HUDEP-2 (cell line): Measurements from ENCODE around the gene C20orf144.

Source experiments
- DNase-seq, 76 experiments: peaks; one replicate each; lab custom pipeline; 2025; ENCODE audit not compliant: unreplicated experiment in 76 of 76; lab: John Stamatoyannopoulos, UW

C20orf144 gene

DNA sequence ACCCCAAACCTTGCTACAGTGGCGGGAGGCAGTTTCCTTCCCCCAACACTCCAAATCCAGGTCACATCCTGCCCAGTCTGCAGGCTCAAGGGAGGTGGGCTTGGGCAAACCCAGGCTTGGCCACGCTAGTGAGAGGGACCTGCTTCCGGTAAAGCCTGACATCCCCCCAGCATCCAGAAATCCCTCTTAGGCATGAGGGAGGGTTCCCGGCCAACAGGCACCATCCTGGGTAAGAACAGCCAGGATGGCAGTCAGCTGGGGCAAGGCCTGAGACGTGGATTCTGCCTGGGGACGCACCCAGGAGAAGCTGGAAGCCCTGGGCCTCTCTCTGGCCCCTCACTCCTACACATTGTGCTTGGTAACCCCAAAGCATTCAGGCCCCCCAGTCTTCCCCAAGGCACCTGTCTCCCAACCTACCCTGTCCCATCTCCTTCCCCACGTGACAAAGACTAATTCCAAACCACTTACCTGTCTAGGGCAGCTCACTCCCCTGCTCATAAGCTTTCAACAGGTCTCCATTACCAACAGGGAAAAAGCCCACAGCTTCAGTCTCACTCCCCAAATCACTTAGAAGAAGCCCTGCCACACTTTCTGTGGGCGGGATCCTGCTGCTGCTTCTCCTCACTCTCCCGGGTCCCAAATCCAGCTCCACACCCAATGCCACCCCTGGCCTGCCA is 2.1 kb downstream of the C20orf144 start:
- DNase-seq: no peak

DNA sequence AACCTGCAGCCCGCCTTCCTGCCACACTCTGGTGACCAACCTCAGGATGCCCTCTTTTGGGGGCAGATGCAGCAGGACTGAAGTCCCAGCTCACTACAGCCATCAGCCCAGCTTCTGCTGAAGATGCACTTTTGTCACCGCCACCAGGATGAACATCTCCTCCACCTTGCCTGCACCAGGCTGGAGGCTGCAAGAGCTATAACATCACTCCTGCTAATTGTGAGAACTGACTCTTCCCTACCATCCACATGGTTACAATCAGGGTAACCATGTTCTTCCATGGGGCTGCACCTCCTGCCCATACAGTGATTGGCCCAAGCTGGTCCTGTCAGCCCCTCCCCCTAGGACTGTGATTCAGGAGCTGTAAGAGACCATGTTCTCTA is 2.6 kb downstream of the C20orf144 start:
- DNase-seq: no peak

DNA sequence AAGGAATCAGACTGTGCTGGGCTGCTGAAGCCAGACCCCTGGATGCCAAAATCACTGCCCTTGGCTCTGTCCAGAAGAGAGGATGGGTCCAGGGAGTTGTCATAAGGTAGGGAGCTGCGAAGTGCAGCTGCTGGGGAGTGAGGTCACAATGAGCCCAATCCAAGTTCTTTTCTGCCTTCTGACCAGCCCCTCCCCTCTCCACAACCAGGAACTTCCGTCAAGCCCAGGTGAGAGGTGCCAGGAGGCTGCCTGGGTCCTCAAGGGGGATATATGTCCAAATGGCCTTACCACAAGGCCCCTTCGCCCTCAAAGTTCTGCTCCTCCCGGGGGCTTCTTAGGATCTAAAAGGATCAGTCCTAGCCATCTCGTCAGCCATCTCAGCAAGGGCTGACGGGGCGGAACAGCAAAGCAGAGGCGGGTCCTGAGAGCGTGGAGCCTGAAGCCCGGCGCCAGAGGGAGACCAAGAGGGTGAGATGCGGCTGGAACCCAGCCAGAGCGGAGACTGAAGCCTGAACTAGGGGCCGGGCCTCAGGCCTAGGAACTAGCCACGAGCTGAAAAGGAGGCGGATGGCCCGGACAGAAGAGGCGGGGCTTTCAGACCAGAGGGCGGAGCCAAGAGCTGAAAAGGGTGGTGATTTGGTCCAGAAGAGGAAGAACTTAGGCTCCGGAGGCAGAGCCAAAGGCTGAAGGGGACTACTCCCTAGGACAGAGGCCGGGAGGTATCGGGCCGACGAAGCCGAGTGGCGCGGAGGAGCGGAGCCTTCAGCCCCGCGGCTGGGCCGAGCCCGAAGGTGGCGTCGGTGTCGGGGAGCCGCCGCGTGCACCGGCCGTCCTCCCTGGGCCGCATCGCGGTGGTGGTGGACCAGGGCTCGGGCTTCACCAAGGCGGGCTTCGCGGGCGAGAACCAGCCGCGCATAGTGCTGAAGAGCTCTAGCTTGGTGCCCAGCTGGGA is 4.4 kb downstream of the C20orf144 start, which contains the start of gene ACTL10:
TSS of gene ACTL10 (plus strand) at position 651 of the 952 bp plus-strand sequence. CDS start 555 bp downstream, outside the sequence.
- DNase-seq: peak; percentile 39 to 100 (median 97)

DNA sequence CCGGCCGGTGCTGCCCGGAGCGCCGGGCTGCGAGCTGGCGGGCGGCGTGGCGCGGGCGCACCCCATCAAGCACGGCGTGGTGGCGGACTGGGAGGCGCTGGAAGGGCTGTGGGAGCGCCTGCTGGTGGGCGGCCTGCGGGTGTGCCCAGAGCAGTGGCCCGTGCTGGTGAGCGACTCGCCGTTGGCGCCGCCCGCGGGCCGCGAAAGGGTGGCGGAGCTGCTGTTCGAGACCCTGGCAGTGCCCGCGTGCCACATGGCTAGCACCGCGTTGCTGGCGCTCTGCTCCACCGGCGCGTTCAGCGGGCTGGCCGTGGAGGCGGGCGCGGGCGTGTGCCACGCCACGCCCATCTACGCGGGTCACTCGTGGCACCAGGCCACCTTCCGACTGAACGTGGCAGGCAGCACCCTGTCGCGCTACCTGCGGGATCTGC is 5.1 kb downstream of the C20orf144 start:
- peak in 49 of 76 experiments; percentile 19 to 78 (median 56) for DNase-seq

DNA sequence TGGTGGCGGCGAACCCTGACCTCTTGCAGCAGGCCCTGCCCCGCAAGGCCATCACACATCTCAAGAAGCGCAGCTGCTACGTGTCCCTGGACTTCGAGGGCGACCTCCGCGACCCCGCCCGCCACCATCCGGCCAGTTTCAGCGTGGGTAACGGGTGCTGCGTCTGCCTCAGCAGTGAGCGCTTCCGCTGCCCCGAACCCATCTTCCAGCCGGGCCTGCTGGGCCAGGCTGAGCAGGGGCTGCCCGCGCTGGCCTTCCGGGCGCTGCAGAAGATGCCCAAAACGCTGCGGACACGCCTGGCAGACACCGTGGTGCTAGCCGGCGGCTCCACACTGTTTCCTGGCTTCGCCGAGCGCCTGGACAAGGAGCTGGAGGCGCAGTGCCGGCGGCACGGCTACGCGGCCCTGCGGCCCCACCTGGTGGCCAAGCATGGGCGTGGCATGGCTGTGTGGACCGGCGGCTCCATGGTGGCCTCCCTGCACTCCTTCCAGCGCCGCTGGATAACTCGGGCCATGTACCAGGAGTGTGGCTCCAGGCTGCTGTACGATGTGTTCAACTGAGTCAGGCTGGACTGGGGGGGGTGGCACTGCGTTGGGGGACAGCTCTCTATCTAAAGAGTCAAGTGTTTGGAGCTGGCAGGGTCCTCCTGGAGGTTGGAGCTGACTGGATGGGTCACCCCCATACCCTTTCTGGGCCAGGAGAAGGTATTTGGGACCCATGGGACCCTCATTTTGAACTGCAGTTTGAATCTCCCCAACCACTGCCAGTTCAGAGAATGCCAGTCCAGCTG is 5.7 kb downstream of the C20orf144 start:
- peak in 70 of 76 experiments; percentile 10 to 85 (median 68) for DNase-seq

DNA sequence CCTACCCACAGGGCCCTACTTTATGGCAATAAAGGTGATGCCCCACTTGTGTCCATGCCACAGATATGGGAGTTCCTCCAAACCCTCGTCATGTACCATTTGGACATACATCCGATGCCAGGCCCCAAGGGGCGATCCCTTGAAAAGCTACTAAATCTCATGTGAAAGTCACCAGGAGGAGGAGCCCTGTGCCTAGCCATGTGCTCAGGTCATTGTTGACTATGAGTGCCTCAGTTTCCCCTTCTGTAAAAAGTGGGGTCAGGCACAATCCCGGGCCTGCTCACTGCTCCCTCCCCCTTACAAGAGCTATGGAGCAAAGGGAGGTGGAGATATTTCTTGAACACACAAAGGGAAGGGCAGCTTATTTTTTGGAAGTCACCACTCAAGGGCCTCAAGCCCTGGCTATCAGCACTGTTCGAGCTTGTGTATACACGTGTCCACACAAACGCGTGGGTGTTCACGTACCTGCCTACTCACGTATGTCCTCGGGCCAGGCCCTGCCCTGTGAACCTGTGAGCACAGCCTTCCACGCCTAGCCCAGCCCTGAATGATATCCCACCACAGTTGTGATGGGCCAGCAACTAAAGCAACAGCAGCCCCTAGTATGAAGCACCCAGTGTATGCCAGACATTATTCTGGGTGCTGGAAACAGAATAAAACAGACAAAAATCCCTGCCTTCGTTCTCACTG is 6.5 kb downstream of the C20orf144 start:
- no peak for DNase-seq

DNA sequence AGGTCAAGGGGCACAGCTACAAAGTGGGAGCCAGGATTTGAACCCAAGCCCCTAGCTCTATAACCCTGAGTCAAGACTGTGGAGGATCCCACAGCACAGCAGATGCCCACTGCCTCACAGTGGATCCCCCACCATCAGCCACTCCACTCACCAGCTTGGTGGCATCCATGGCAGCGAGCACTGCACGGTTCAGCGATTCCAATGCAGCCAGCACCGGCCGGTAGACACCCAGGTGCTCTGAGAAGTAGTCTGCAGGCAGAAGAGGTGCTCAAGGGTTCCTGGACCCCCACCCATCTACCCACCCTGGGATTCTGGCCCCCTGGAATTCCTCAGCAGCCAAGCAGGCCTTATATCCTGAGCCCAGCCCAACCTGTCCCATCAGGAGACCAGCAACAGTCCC is 7.1 kb downstream of the C20orf144 start:
- DNase-seq: no peak

DNA sequence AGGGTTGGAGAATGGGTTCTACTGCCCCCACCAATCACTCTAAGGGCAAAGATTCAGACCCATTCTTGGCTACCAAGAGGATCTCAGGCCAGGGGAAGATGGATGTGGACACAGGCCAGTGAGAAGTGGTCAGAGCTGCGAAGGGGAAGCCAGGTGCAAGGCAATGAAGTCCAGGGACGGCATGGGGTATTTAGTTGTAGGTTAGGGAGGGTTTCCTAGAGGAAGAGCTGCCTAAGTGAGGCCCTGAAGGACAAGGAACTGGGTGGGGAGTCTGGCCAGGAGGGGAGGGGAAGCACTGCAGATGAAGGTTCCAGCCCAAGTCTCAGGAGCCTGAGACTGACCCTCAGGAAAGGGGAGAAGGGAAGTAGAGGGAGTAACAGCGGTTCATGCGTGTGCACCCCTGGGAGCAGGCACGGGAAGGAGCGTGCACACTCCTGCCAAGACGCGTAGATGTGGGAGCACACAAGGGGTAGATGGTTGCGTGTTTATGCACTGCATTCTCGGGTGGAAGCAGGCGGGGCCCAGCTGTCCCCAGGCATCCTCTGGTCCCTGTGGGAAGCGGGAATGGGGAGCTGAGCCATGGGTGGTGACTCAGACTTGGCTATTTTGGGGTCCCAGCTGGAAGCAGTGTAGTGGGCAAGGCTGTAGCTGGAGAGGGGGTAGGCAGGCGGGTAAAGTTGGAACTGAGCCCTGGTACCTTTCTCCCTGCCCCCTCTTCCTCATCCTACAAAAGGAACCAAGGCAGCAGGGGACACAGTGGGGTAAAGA is 7.9 kb downstream of the C20orf144 start:
- no peak for DNase-seq

DNA sequence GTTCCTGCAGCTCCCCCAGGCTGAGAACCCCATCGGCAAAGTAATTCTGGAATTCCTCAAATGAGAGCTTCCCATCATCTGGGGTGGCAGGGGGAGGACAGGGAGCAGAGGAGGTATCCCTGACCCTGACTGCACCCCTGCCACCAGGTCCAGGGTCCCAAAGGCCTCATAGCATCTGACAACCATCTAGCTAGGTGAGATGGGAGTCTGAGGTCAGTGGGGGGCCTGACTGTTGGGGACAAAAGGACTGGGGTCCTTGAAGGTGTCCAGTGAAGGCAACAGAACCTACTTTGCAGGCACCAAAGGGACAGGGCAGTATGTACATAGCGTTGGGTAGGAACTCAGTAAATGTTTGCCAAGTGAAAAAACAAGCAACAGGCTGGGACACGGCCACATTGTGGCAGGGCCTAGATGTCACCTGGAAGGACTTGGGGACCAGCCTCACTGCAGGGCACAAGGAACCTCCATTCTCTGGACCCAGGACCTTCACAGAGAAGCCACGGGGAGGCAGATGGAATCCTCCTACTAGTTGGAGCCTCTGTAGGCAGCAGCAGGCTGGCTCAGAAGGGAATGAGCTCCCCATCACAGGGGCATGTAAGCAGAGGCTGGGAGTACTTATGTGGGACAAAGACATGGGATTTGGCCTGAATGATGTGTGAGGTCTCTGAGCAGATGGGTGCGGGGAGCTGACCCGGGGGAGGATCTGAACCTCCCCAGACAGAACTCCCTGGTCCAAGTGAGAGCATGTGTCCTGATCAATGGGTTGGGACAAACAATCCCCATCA is 8.8 kb downstream of the C20orf144 start:
- no peak for DNase-seq

DNA sequence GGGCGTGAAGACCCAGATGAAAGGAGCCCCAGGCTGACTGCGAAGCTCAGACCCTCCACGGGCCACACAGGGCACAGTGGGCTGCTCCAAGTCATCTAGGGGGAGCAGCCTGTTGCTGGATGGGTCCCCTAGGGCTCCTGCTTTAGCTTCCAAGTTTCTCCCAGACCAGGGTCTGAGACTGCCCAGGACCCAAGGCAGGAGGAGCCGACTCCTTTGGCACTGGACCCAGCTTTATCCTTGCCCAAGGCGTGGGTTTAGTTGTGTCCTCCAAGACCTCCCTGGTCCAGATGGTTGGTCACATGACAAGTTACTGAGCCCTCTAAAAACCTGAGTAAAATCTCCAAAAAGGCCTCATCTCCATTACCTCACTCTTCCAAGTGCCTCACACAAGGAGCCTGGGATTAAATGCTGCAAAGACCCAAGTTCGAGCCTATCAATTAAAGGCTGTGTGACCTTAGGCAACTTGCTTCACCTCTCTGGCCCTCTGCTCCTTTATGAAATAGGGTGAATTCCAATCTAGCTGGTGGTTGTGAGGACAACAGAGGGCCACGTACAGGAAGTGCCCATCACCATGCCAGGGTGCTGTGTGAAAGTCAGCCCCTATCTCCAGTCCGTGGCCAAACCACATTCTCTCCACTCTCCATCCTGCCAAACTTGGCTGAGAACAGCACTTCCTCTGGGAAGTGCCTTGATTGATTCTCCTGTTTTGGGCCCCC is 9.6 kb downstream of the C20orf144 start:
- DNase-seq: no peak

DNA sequence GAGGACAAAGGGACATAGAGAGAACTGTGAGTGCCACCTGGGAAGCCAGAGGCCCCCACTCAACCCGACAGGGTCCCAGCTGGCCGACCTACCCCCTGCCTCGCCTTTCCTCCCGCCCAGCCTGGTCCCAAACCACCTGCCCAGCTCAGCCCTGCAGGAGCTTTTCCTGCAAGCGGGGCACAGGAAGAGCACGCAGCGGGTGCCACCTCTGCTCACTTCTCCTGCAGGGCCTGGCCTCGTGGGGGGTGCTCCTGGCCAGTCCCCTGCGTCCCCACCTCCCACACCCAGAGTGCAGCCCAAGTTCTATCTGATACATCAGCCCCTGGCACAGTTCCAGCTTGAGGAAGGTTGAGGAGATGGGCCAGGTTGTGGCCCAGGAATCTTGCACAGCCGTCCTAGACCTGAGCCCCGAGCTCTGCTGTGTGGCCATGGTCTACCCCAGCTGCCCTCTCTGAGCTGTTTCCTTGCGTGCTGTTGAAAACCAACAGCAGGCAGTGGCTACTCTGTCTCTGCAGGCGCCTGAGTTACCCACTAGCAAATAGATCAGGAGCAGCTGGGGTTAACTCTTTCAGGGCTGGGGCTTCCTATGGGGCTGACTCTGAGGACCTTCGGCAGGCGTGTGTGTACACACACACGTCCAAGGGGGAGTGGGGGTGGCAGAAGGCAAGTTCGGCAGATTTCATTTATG is 10.4 kb downstream of the C20orf144 start:
- peak in 26 of 76 experiments; percentile 15 to 58 (median 32) for DNase-seq

DNA sequence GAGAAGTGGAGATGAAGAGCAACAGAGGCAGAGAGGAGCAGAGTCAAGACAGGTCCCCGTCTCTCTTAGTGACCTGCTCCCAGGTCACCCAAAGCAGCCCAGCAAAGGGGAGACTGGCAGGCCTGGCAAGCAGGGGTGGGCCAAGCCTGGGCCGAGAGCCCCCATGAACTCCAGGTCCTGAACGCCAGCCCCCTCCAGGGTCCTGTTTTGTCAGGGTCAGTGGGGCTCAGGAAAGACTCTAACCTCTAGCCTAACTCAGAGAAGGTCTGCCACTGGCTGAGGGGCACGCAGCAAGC is 10.9 kb downstream of the C20orf144 start:
- no peak for DNase-seq

DNA sequence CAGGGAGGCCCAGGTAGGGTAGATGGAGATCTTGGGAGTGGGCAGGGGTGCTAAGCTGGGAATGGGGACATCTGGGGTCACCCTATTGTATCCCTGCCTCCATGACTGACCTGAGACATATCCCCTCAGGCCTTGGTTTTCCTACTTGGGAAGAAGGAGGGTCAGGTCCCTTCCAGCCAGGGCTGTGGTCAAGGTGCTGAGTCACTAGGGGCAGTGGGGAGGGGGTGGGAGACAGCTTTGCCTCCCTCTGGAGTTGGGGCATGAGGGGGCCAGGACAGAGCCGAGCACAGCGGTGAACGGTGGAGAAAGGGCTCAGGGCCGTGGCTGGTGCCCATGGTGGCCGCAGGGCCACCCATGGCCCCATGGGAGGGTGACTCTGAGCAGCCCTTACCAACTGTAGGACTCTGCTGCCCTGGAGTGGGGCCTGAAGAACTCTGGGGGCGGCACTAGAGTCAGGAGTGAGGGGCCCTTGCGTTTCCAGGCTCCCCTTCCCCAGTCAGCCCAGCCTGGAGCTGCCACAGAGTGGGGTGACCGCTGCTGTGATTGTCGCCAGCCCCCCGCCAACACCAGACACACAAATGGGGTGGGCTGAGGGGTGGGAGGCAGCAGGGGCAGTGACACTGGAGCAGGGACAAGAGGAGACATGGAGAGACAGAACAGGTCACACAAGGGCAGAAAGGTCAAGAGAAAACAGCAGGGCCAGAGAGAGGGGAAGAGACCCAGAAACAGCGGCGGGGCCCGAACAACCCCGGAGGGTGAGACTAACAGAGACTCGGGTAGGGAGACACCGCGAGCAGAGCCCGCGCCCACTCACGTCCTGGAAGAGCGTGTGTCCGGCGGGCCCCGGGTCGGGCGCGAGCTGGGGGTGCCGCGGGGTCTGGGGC is 11.5 kb downstream of the C20orf144 start:
- DNase-seq: peak in 9 of 76 experiments; percentile 38 to 64 (median 48)

DNA sequence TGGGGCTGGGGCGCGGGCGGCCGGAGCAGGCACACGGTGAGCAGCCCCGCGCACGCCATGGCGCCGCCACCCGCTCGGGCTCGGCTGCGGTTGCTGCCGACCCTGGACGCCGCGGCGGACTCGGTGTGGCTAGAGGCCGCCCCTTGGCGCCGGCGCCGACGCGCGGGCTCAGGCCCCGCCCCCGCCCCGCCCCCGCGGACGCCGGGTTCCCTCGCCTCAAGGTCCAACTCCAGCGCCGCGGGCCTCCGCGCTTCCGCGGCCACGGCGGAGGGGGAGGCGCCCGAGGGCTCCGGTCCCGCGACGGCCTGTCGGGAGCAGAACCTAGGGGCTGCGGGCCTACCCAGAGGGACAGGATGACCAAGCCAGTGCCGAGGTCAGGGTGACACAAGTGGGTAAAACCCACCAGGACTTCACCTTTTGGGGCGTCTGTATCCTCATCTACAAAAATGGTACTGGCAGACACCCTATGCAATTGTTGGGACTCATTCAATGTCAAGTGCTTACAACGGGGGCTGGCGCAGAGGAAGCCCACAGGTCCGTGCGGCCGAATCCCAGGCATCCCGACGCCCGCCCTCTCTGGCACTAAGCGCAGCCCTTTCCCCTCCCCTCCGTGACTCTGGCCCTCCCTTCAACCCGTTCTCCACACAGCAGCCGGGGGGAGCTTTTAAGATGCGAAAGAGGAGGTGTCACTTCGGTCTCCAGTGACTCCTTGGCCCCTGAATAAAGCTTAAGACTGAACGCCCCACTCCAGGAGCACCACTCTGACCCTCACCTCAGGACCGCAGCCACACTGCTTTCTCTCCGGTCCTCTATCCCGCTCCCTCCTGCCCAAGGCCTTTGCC is 12.4 kb downstream of the C20orf144 start, which contains the start of gene NECAB3:
TSS of gene NECAB3 (minus strand) at position 135 of the 842 bp plus-strand sequence. CDS start at position 59, 76 bp downstream.
- peak in 64 of 76 experiments; percentile 9 to 80 (median 56) for DNase-seq

DNA sequence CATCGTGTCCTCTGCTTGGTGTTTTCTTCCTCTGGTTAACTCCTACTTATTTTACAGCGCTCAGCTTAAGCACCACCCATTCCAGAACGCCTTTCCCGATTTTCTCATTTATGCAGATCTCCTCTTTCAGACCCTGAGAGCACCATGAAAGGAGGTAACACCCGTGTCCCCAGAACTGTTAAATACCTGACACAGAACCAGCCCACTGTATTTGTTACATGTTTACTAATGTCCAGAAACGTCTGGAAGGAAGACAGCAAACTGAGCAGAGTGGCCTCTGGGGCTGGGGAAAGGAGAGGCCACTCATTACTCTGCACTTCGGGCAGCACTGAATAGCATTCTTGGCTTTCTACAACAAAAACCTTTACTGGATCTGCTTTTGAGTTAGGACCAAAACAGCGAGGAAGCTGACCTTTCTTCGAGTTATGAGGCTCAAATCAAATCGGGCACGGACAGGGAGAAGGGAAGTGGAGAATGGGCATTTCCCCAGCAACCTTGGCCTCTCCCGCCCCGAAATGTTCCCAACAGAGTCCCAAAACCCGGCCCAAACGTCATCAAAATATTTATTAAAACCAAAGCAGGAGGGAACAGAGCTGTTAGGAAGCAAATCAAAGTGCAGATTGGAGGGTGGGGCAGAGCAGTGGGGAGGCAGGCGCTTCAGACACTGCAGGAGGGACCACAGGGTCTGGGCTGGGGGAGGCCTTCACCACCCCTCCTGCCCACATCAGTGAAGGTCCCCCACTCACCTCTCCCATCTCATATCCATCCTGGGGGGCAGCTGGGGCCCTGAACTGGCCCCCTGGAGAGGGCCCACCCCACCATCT is 13.2 kb downstream of the C20orf144 start:
- DNase-seq: no peak
